ENCODE results near the gene TTC4. TPM values are rescaled to one million over a fixed set of nuclear protein-coding genes. Genes with fewer than 3 reads are reported as not detected.

The TTC4 gene
- total and polyA plus RNA-seq, 3 donors from 2014 or later, result 25.0 to 35.3 (median 34.3) TPM

DNA sequence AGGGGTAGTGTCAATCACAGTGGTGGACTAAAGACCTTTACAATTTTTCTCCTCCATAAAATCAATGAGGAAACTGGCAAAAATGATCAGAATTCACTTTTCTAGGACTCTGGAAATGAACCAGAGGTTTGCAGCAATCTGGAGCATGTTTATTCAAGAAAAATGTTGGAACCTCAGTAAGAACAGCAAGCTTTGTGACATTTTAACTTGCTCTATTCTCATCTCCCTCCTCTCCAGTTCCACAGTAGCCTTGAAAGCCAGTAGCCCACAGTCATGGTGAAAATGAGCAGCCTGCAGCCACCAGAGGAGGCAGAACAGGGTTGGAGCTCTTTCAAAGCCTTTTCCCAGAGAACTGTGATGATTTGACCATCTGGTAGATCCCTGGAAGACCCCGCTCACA lies 9.1 kb downstream of the TTC4 start:
- no peaks in the 10 kb centered on the region for H3K27me3 ChIP-seq
- no peak overlapping the region for H3K4me3 ChIP-seq
- H3K9me3 ChIP-seq, result no peaks in the 10 kb centered on the region
- no peaks in the 10 kb centered on the region for H3K36me3 ChIP-seq (ENCODE audit: low read depth, missing control alignments)
- DNase-seq, result no peak
- intact Hi-C loops (cut with DNase I; ENCODE audit: low total_unique reads), result no loop called here
- no peaks in the 10 kb centered on the region for H3K4me1 ChIP-seq
- no peak for TF ChIP-seq POLR2A (IDR thresholded peaks at IDR 0.05)
- WGBS, 2 donors, result 97 to 100% methylated on average over 1 of the region's 1 CpG
- H3K27ac ChIP-seq, result no peak overlapping the region

- TF ChIP-seq POLR2A (IDR thresholded peaks at IDR 0.05) (no peak), CTCF (IDR thresholded peaks at IDR 0.05) (no peak)
- intact Hi-C loops (cut with DNase I; ENCODE audit: low total_unique reads), result no loop called here
Measured at GRCh38 chr1:54728027-54728426, 12.4 kb downstream of the TTC4 start.

DNA sequence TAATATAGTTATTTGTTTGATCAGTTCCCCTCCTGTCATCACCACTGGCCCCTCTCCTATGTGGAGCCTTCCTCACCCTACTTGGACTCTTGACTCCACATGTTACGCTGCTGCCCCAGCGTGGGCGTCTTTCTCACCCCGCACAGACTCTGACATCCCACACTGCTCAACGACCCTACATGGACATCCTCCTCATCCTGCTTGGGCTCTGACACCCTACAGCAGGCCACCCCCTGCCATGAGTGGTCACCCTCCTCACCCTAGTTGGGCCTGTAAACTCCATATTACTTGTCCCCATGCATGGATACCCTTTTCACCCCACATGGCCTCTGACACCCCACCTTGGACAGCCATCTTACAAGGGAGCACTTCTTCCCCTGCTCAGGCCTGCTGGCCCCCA lies 21.0 kb downstream of the TTC4 start:
- Histone ChIP-seq H3K36me3 (ENCODE audit: low read depth, missing control alignments) (no peaks in the 10 kb centered on the region), H3K9me3 (no peaks in the 10 kb centered on the region), H3K27ac (no peak overlapping the region), H3K4me1 (no peaks in the 10 kb centered on the region), H3K27me3 (no peaks in the 10 kb centered on the region), H3K4me3 (no peak overlapping the region)
- intact Hi-C loops (cut with DNase I; ENCODE audit: low total_unique reads), result no loop called here
- no peak for DNase-seq
- 91 to 93% methylated on average over 5 of the region's 5 CpGs for WGBS, 2 donors
- TF ChIP-seq POLR2A (IDR thresholded peaks at IDR 0.05), result no peak
- no peak for TF ChIP-seq CTCF (IDR thresholded peaks at IDR 0.05)

More at GRCh38 chr1:54728027-54728426, 12.4 kb downstream of the TTC4 start:
- WGBS, 2 donors, result 83 to 93% methylated on average over 3 of the region's 3 CpGs
- no peak overlapping the region for H3K4me3 ChIP-seq
- H3K36me3 ChIP-seq (ENCODE audit: low read depth, missing control alignments), result no peaks in the 10 kb centered on the region
- H3K4me1 ChIP-seq, result no peaks in the 10 kb centered on the region
- no peaks in the 10 kb centered on the region for H3K9me3 ChIP-seq
- no peak for DNase-seq
- H3K27ac ChIP-seq, result no peak overlapping the region
- no peaks in the 10 kb centered on the region for H3K27me3 ChIP-seq

GRCh38 chr1:54738244-54738643 lies 22.6 kb downstream of the TTC4 start:
- Histone ChIP-seq H3K27ac (no peak overlapping the region), H3K27me3 (no peaks in the 10 kb centered on the region), H3K36me3 (ENCODE audit: low read depth, missing control alignments) (no peaks in the 10 kb centered on the region), H3K4me1 (no peaks in the 10 kb centered on the region), H3K4me3 (no peak overlapping the region), H3K9me3 (no peaks in the 10 kb centered on the region)
- WGBS, 2 donors, result 85 to 100% methylated on average over 4 to 6 of the region's 6 CpGs
- intact Hi-C loops (cut with DNase I; ENCODE audit: low total_unique reads), result no loop called here
- DNase-seq, result no peak
- TF ChIP-seq CTCF (IDR thresholded peaks at IDR 0.05) (no peak), POLR2A (IDR thresholded peaks at IDR 0.05) (no peak)

- Histone ChIP-seq H3K4me1 (no peaks in the 10 kb centered on the region), H3K27ac (no peak overlapping the region), H3K9me3 (no peaks in the 10 kb centered on the region), H3K4me3 (no peak overlapping the region), H3K27me3 (no peaks in the 10 kb centered on the region), H3K36me3 (ENCODE audit: low read depth, missing control alignments) (no peaks in the 10 kb centered on the region)
- WGBS, 2 donors, result 81 to 88% methylated on average over 4 of the region's 4 CpGs
- intact Hi-C loops (cut with DNase I; ENCODE audit: low total_unique reads), result no loop called here
- no peak for DNase-seq
- TF ChIP-seq POLR2A (IDR thresholded peaks at IDR 0.05) (no peak), CTCF (IDR thresholded peaks at IDR 0.05) (no peak)
Measured at GRCh38 chr1:54741531-54741930, 25.9 kb downstream of the TTC4 start.
